T-cell (primary cell): ENCODE data around the gene PRDM1. TPM values are rescaled to one million over a fixed set of nuclear protein-coding genes. Genes with fewer than 3 reads are reported as not detected.
A peak's percentile ranks its signal among the peaks of the same experiment; 100 is the strongest.

Source experiments
- ATAC-seq, 4 experiments: fragments of 200-7000 bp in 3 of 4; fragments of 150-1000 bp in 1 of 4; cut with Tn5 transposase; replicated peaks in 1 of 4; 1 replicate in 3 of 4; 2 replicates in 1 of 4; pipeline ENCODE4 v1.10.0; 2021; ENCODE audit warnings: moderate library complexity in 3 of 4, mild to moderate bottlenecking in 2 of 4, moderate number of reproducible peaks in 1 of 4
- CTCF ChIA-PET, 2 donors: fragments of 300-600 bp; sonication (Branson Sonifier 250); formaldehyde crosslinking; loops; one replicate each; lab custom pipeline; 2022; ENCODE audit warnings: antibody characterized with exemption in 2 of 2; lab: Charles Lee
- POLR2A ChIA-PET, 2 donors: fragments of 300-600 bp; sonication (Branson Sonifier 250); formaldehyde crosslinking; loops; one replicate each; lab custom pipeline; 2022; ENCODE audit warnings: antibody characterized with exemption in 2 of 2; lab: Charles Lee
- DNase-seq, 35 experiments: peaks; one replicate each; pipeline versions ENCODE4 v3.0.0 to v3.0.0-alpha.2; 2013 to 2023
- H3K27ac ChIP-seq: one replicate; pipeline ENCODE4 v1.5.1; 2013; ENCODE audit warnings: low read length
- H3K27me3 ChIP-seq, 2 experiments: replicated peaks in 1 of 2; 1 replicate in 1 of 2; 2 replicates in 1 of 2; pipeline versions ENCODE4 v1.6.1 to v1.7.0; 2013; ENCODE audit warnings: low read length in 1 of 2, mixed read lengths in 1 of 2; ENCODE audit not compliant: control insufficient read depth in 2 of 2, insufficient read depth in 2 of 2; ENCODE audit errors: extremely low read depth in 1 of 2
- H3K36me3 ChIP-seq, 2 donors: 1 replicate in 1 of 2; 2 replicates in 1 of 2; pipeline versions ENCODE4 v1.6.1 to v1.7.0; 2013; ENCODE audit warnings: low read length in 1 of 2; ENCODE audit not compliant: control insufficient read depth in 2 of 2, insufficient read depth in 1 of 2; ENCODE audit errors: extremely low read depth in 1 of 2
- H3K4me1 ChIP-seq, 2 experiments: 1 replicate in 1 of 2; 2 replicates in 1 of 2; pipeline versions ENCODE4 v1.6.1 to v1.7.0; 2013; ENCODE audit warnings: low read length in 2 of 2, mixed read lengths in 1 of 2; ENCODE audit not compliant: insufficient read depth in 2 of 2, control insufficient read depth in 1 of 2; ENCODE audit errors: extremely low read depth in 1 of 2
- H3K4me3 ChIP-seq, 2 donors: 1 replicate in 1 of 2; 2 replicates in 1 of 2; pipeline versions ENCODE4 v1.5.1 to v1.7.0; 2013; ENCODE audit warnings: mild to moderate bottlenecking in 2 of 2, low read length in 1 of 2, moderate library complexity in 1 of 2; ENCODE audit not compliant: control insufficient read depth in 1 of 2; ENCODE audit errors: extremely low read depth in 1 of 2
- H3K9me3 ChIP-seq: 2 replicates; pipeline ENCODE4 v1.7.0; 2013
- H3K27ac Mint-ChIP-seq, 2 donors: one replicate each; pipeline ENCODE4 v1.8.0; 2020 to 2021; ENCODE audit warnings: mild to moderate bottlenecking in 2 of 2, mixed read lengths in 2 of 2
- H3K27me3 Mint-ChIP-seq, 2 donors: one replicate each; pipeline ENCODE4 v1.8.0; 2021 to 2022; ENCODE audit warnings: mixed read lengths in 2 of 2
- H3K36me3 Mint-ChIP-seq: one replicate; pipeline ENCODE4 v1.8.0; 2021; ENCODE audit warnings: mixed read lengths
- H3K4me1 Mint-ChIP-seq, 3 donors: one replicate each; pipeline ENCODE4 v1.8.0; 2020 to 2022; ENCODE audit warnings: mixed read lengths in 3 of 3, mild to moderate bottlenecking in 1 of 3
- H3K4me3 Mint-ChIP-seq, 3 donors: one replicate each; pipeline ENCODE4 v1.8.0; 2020 to 2022; ENCODE audit warnings: mild to moderate bottlenecking in 3 of 3, mixed read lengths in 3 of 3, moderate library complexity in 3 of 3
- H3K9me3 Mint-ChIP-seq, 3 donors: one replicate each; pipeline ENCODE4 v1.8.0; 2020 to 2022; ENCODE audit warnings: mixed read lengths in 3 of 3
- WGBS: methylation state at CpG from one replicate; pipeline ENCODE4 v1.1.5; 2013; ENCODE audit warnings: missing lambda C conversion rate; ENCODE audit not compliant: insufficient coverage; 5-methylcytosine and 5-hydroxymethylcytosine counted together
- total RNA-seq, 35 experiments: library from RNA in 6 of 35; stranded (reverse) in 6 of 35; fragments of 120-200 nt in 1 of 35; gene quantifications; one replicate each; pipeline versions ENCODE4 v1.2.1 to v1.2.4 and lab custom pipeline; 2013 to 2026

PRDM1 gene
- total RNA-seq, 5 donors from 2014 or later (not counting 1 experiment from before 2014, with no cell fraction given) = 21.9 to 108 (median 30.6) TPM

DNA sequence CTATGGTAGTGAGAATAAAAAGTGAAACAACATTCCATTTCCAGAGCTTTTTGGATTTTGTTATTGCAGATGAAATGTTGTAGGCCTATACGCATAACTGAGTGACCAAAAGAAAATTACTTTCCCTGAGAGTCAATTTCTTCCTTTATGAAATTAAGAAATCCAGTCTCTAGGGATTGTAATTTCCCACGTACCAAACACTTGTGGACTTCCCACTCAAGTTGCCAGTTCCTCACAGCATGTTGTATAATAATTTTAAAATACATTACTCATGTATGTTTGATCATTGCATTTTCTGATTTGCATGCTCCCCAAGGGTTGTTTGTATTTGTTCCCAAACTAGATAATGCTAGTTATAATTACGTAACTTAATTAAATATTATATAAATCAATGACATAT is 12.0 kb upstream of the PRDM1 start:
- POLR2A ChIA-PET = no interaction called here
- peaks cover 0 to 2% of the 10 kb centered on the region in 2 experiments for H3K27me3 ChIP-seq
- no CpG with 5 or more reads among the region's 3 CpGs for WGBS
- Mint-ChIP-seq H3K4me3 (no peak overlapping the region), H3K27me3 (no peaks in the 10 kb centered on the region), H3K9me3 (no peaks in the 10 kb centered on the region), H3K36me3 (no peaks in the 10 kb centered on the region), H3K4me1 (no peaks in the 10 kb centered on the region), H3K27ac (no peak overlapping the region)
- H3K36me3 ChIP-seq = no peaks in the 10 kb centered on the region
- ATAC-seq (no peak), DNase-seq (no peak)
- H3K27ac ChIP-seq = no peak overlapping the region
- H3K4me3 ChIP-seq = no peak overlapping the region
- H3K9me3 ChIP-seq = no peaks in the 10 kb centered on the region
- H3K4me1 ChIP-seq = no peaks in the 10 kb centered on the region
- CTCF ChIA-PET = interaction anchor here (0.9 to 1.2 kb wide), 2 partner anchors 17 to 30 kb away, joined by 3 read pairs; no protein-coding TSS in a partner anchor

DNA sequence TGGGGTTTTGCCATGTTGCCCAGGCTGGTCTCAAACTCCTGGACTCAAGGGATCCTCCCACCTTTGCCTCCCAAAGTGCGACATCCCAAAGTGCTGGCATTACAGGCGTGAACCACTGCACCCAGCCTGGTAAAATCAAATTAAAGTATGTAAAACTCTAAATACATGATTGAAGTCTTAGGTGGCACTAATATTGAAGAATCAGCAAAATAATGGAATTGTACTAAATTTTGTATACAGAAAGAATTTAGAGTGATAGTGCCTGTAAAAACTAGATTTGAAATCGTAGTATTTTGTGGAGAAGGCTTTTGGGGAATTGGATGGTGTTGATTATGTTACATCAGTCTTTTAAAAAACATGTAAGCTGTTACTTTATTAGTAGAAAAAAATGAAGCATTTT is 10.0 kb upstream of the PRDM1 start:
- ChIA-PET CTCF (no interaction called here), POLR2A (interaction anchor here in 1 of 2 donors (0.6 kb wide), 1 partner anchor 285 kb away, joined by 4 read pairs; no protein-coding TSS in a partner anchor)
- H3K36me3 Mint-ChIP-seq = no peaks in the 10 kb centered on the region
- H3K27ac ChIP-seq = no peak overlapping the region
- no peak for DNase-seq
- H3K27me3 Mint-ChIP-seq = no peaks in the 10 kb centered on the region
- H3K9me3 ChIP-seq = no peaks in the 10 kb centered on the region
- H3K9me3 Mint-ChIP-seq = no peaks in the 10 kb centered on the region
- H3K4me1 ChIP-seq = no peaks in the 10 kb centered on the region
- peaks cover 0 to 2% of the 10 kb centered on the region in 2 experiments for H3K27me3 ChIP-seq
- H3K4me1 Mint-ChIP-seq = peaks cover 0 to 2% (median 0%) of the 10 kb centered on the region in 3 donors
- H3K4me3 Mint-ChIP-seq = no peak overlapping the region
- no CpG with 5 or more reads among the region's 3 CpGs for WGBS
- no peak overlapping the region for H3K27ac Mint-ChIP-seq
- no peak for ATAC-seq
- no peaks in the 10 kb centered on the region for H3K36me3 ChIP-seq
- H3K4me3 ChIP-seq = no peak overlapping the region

DNA sequence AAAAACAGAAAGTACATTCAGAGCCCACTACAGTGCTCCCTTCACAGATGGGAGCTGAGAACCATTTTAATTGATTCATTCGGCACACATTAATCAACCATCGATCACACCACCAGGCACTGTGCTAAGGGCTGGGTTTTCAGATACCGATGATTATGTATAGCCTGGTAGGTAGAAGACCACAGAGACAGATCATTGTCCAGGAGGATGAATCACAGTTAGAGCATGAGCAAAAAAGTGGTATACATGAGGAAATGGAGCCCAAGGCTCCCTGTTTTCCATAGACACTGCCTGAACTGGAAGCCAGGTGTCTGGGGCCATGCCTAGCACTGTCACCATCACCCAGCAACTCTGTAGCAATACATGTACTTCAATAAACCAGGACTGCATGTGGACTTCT is 9.0 kb upstream of the PRDM1 start:
- peaks cover 0 to 2% of the 10 kb centered on the region in 2 experiments for H3K27me3 ChIP-seq
- DNase-seq (no peak), ATAC-seq (no peak)
- Mint-ChIP-seq H3K27me3 (no peaks in the 10 kb centered on the region), H3K4me1 (peaks cover 0 to 8% (median 0%) of the 10 kb centered on the region in 3 donors), H3K4me3 (no peak overlapping the region), H3K27ac (no peak overlapping the region), H3K36me3 (no peaks in the 10 kb centered on the region), H3K9me3 (no peaks in the 10 kb centered on the region)
- ChIA-PET POLR2A (no interaction called here), CTCF (no interaction called here)
- H3K4me3 ChIP-seq = no peak overlapping the region
- H3K4me1 ChIP-seq = no peaks in the 10 kb centered on the region
- 100% methylated on average over 2 of the region's 3 CpGs for WGBS
- no peaks in the 10 kb centered on the region for H3K9me3 ChIP-seq
- H3K36me3 ChIP-seq = no peaks in the 10 kb centered on the region
- no peak overlapping the region for H3K27ac ChIP-seq

DNA sequence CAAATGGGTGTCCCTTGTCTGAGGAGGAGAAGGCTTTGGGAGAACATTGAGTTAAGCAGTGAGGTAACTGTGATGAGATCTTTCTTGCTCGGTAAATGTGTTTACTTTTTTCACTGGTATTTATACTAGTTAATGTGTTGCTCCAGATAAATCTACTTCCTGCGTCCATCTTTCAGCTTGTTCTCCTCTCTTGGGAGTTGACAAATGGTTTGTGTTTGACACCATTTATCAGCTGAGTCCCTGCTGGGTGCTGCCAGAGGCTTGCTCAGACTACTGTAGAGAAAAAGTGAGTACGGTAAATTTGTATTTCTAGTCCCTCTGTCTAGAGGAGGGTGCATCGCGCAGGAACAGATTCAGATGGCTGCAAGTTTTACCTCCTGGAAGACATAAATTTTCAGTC is 8.3 kb upstream of the PRDM1 start:
- Histone ChIP-seq H3K4me3 (no peak overlapping the region), H3K9me3 (no peaks in the 10 kb centered on the region), H3K36me3 (no peaks in the 10 kb centered on the region), H3K27ac (no peak overlapping the region), H3K4me1 (peaks cover 2 to 3% of the 10 kb centered on the region in 2 experiments), H3K27me3 (peaks cover 0 to 2% of the 10 kb centered on the region in 2 experiments)
- ChIA-PET CTCF (no interaction called here), POLR2A (interaction anchor here in 1 of 2 donors (1.2 kb wide), 1 partner anchor 12 kb away, joined by 4 read pairs; no protein-coding TSS in a partner anchor)
- no peak overlapping the region for H3K4me3 Mint-ChIP-seq
- H3K36me3 Mint-ChIP-seq = no peaks in the 10 kb centered on the region
- DNase-seq (no peak), ATAC-seq (no peak)
- peaks cover 5 to 13% (median 5%) of the 10 kb centered on the region in 3 donors for H3K4me1 Mint-ChIP-seq
- H3K27me3 Mint-ChIP-seq = no peaks in the 10 kb centered on the region
- H3K27ac Mint-ChIP-seq = no peak overlapping the region
- WGBS = 60% methylated on average over 1 of the region's 5 CpGs
- H3K9me3 Mint-ChIP-seq = no peaks in the 10 kb centered on the region

DNA sequence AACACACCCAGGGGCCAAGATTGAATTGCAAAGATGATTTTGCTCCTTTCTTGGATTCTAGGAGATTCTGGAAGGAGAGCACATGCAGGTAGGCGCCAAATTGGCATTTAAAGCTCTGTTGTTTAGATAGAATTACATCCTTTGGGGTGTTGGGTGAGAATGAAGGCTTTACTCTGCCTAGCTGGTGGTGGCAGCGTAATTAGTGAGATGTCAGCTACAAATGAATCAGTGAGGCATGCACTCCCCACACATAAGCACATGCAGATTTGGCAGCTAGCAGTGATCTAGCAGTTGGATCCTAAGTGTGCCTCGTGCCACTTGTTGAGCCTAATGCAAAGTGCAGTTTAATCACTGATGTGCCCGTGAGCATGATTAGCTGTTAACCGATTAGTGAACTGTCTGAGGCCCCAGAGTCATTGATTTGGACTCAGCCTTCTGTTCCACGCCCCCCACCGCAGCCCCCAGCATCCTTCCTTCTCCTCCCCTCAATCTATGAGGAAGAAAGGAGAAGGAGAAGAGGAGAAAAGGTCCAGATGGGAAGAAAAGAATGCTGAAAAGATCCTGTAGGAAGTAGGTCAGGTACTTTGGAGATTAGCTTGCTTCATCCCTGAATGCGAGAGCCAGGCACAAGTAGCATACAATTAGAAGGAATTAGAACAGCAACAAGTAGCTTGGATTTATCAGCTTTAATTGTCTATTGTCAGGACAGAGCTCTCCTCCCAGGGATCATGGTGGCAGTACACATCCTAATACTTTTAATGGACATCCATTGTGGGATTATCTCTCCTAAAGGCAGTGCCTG is 6.0 kb upstream of the PRDM1 start:
- Mint-ChIP-seq H3K36me3 (no peaks in the 10 kb centered on the region), H3K4me1 (peaks cover 27 to 36% (median 28%) of the 10 kb centered on the region in 3 donors), H3K4me3 (no peak overlapping the region), H3K27me3 (no peaks in the 10 kb centered on the region), H3K27ac (peak overlapping the region in 1 of 2 donors; percentile 45), H3K9me3 (no peaks in the 10 kb centered on the region)
- Histone ChIP-seq H3K27ac (no peak overlapping the region), H3K4me3 (no peak overlapping the region), H3K27me3 (peaks cover 0 to 2% of the 10 kb centered on the region in 2 experiments), H3K4me1 (peaks cover 21% of the 10 kb centered on the region in 2 experiments), H3K36me3 (no peaks in the 10 kb centered on the region), H3K9me3 (no peaks in the 10 kb centered on the region)
- WGBS = 96% methylated on average over 3 of the region's 8 CpGs
- ATAC-seq (no peak), DNase-seq (no peak)
- ChIA-PET POLR2A (interaction anchor here (0.5 to 0.6 kb wide), 2 partner anchors 424 to 1431 kb away, joined by 3 to 4 read pairs; no protein-coding TSS in a partner anchor), CTCF (no interaction called here)

DNA sequence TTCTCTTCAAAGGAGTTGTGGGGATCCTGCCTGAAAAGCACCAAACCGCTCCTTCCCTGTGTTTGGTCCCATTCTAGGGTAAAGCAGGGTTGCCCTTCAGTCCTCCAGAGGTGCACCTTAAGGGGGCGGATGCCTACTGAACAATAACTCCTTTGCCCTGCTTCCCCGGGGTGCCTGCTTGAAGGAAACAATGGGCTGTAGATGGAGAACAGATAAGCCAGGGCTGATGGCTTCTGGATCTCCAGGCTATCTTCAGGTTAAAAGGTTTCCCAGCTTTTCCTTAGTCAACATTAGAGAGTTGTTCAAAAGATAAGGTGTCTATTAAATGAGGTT is 5.4 kb upstream of the PRDM1 start:
- H3K4me1 ChIP-seq = peaks cover 26 to 27% of the 10 kb centered on the region in 2 experiments
- Mint-ChIP-seq H3K4me1 (peaks cover 32 to 42% (median 34%) of the 10 kb centered on the region in 3 donors), H3K27me3 (no peaks in the 10 kb centered on the region), H3K27ac (peak overlapping the region in 1 of 2 donors; percentile 23), H3K9me3 (no peaks in the 10 kb centered on the region), H3K36me3 (no peaks in the 10 kb centered on the region), H3K4me3 (no peak overlapping the region)
- ChIA-PET CTCF (no interaction called here), POLR2A (interaction anchor here in 1 of 2 donors (0.6 kb wide), 1 partner anchor 1431 kb away, joined by 4 read pairs; no protein-coding TSS in a partner anchor)
- no peak overlapping the region for H3K4me3 ChIP-seq
- 100% methylated on average over 2 of the region's 3 CpGs for WGBS
- H3K36me3 ChIP-seq = no peaks in the 10 kb centered on the region
- no peaks in the 10 kb centered on the region for H3K9me3 ChIP-seq
- peaks cover 0 to 2% of the 10 kb centered on the region in 2 experiments for H3K27me3 ChIP-seq
- no peak overlapping the region for H3K27ac ChIP-seq
- DNase-seq (no peak), ATAC-seq (no peak)
